ENCODE data around the gene SNX8.

Gene SNX8

GRCh38 chr7:2203766-2204300 lies 110.4 kb downstream of the SNX8 start:
- DNase-seq: no peak

GRCh38 chr7:2202901-2203765 lies 111.1 kb downstream of the SNX8 start:
- no peak for DNase-seq

- no peak for DNase-seq
These were observed 111.9 kb downstream of the SNX8 start for GRCh38 chr7:2202361-2202761.

Data from right kidney (tissue), 1 donor.